ENCODE measurements around the gene ANKS1B.
"Not testable (repeated sequence)": the region's sequence is repeated elsewhere in the genome, so short reads cannot be mapped to it uniquely, and the experiment has no call there.

ANKS1B gene

GRCh38 chr12:99759444-99759843, 225.3 kb downstream of the ANKS1B start:
- Histone ChIP-seq H3K9ac (ENCODE audit: low read length) (no peak overlapping the region), H3K27me3 (ENCODE audit: control insufficient read depth, insufficient read depth, low read length) (no peaks in the 10 kb centered on the region), H3K4me1 (ENCODE audit: control insufficient read depth, insufficient read depth, low read length) (no peaks in the 10 kb centered on the region), H3K27ac (ENCODE audit: low read depth, low read length) (no peak overlapping the region), H3K36me3 (ENCODE audit: control insufficient read depth, insufficient read depth, low read length) (no peaks in the 10 kb centered on the region), H3K9me3 (ENCODE audit: control insufficient read depth, insufficient read depth, low read depth, low read length) (no peaks in the 10 kb centered on the region), H3K4me3 (ENCODE audit: low read depth, low read length) (no peak overlapping the region)

- H3K36me3 ChIP-seq (ENCODE audit: control insufficient read depth, insufficient read depth, low read length) = no peaks in the 10 kb centered on the region
- no peak overlapping the region for H3K27ac ChIP-seq (ENCODE audit: low read depth, low read length)
- H3K4me3 ChIP-seq (ENCODE audit: low read depth, low read length) = no peak overlapping the region
- H3K27me3 ChIP-seq (ENCODE audit: control insufficient read depth, insufficient read depth, low read length) = no peaks in the 10 kb centered on the region
- H3K4me1 ChIP-seq (ENCODE audit: control insufficient read depth, insufficient read depth, low read length) = no peaks in the 10 kb centered on the region
- H3K9ac ChIP-seq (ENCODE audit: low read length) = no peak overlapping the region
- H3K9me3 ChIP-seq (ENCODE audit: control insufficient read depth, insufficient read depth, low read depth, low read length) = no peaks in the 10 kb centered on the region
These were observed 225.7 kb downstream of the ANKS1B start for GRCh38 chr12:99758997-99759396.

GRCh38 chr12:99752740-99753139, 232.0 kb downstream of the ANKS1B start:
- H3K27me3 ChIP-seq (ENCODE audit: control insufficient read depth, insufficient read depth, low read length) = no peaks in the 10 kb centered on the region
- H3K27ac ChIP-seq (ENCODE audit: low read depth, low read length) = no peak overlapping the region
- no peaks in the 10 kb centered on the region for H3K9me3 ChIP-seq (ENCODE audit: control insufficient read depth, insufficient read depth, low read depth, low read length)
- no peak overlapping the region for H3K9ac ChIP-seq (ENCODE audit: low read length)
- H3K4me3 ChIP-seq (ENCODE audit: low read depth, low read length) = no peak overlapping the region
- no peaks in the 10 kb centered on the region for H3K4me1 ChIP-seq (ENCODE audit: control insufficient read depth, insufficient read depth, low read length)
- H3K36me3 ChIP-seq (ENCODE audit: control insufficient read depth, insufficient read depth, low read length) = no peaks in the 10 kb centered on the region

GRCh38 chr12:99746538-99746937, 238.2 kb downstream of the ANKS1B start:
- H3K9ac ChIP-seq (ENCODE audit: low read length) = no peak overlapping the region
- no peaks in the 10 kb centered on the region for H3K9me3 ChIP-seq (ENCODE audit: control insufficient read depth, insufficient read depth, low read depth, low read length)
- H3K4me3 ChIP-seq (ENCODE audit: low read depth, low read length) = no peak overlapping the region
- H3K4me1 ChIP-seq (ENCODE audit: control insufficient read depth, insufficient read depth, low read length) = no peaks in the 10 kb centered on the region
- no peaks in the 10 kb centered on the region for H3K27me3 ChIP-seq (ENCODE audit: control insufficient read depth, insufficient read depth, low read length)
- H3K27ac ChIP-seq (ENCODE audit: low read depth, low read length) = no peak overlapping the region
- no peaks in the 10 kb centered on the region for H3K36me3 ChIP-seq (ENCODE audit: control insufficient read depth, insufficient read depth, low read length)

GRCh38 chr12:99745895-99746294, 238.8 kb downstream of the ANKS1B start:
- Histone ChIP-seq H3K36me3 (ENCODE audit: control insufficient read depth, insufficient read depth, low read length) (no peaks in the 10 kb centered on the region), H3K4me1 (ENCODE audit: control insufficient read depth, insufficient read depth, low read length) (no peaks in the 10 kb centered on the region), H3K27ac (ENCODE audit: low read depth, low read length) (no peak overlapping the region), H3K4me3 (ENCODE audit: low read depth, low read length) (no peak overlapping the region), H3K9ac (ENCODE audit: low read length) (no peak overlapping the region), H3K9me3 (ENCODE audit: control insufficient read depth, insufficient read depth, low read depth, low read length) (no peaks in the 10 kb centered on the region), H3K27me3 (ENCODE audit: control insufficient read depth, insufficient read depth, low read length) (no peaks in the 10 kb centered on the region)

GRCh38 chr12:99745121-99745520, 239.6 kb downstream of the ANKS1B start:
- H3K4me3 ChIP-seq (ENCODE audit: low read depth, low read length) = no peak overlapping the region
- H3K27me3 ChIP-seq (ENCODE audit: control insufficient read depth, insufficient read depth, low read length) = no peaks in the 10 kb centered on the region
- H3K9ac ChIP-seq (ENCODE audit: low read length) = no peak overlapping the region
- no peaks in the 10 kb centered on the region for H3K36me3 ChIP-seq (ENCODE audit: control insufficient read depth, insufficient read depth, low read length)
- H3K27ac ChIP-seq (ENCODE audit: low read depth, low read length) = no peak overlapping the region
- no peaks in the 10 kb centered on the region for H3K9me3 ChIP-seq (ENCODE audit: control insufficient read depth, insufficient read depth, low read depth, low read length)
- H3K4me1 ChIP-seq (ENCODE audit: control insufficient read depth, insufficient read depth, low read length) = no peaks in the 10 kb centered on the region

GRCh38 chr12:99736760-99737269, 247.9 kb downstream of the ANKS1B start:
- Histone ChIP-seq H3K9ac (ENCODE audit: low read length) (no peak overlapping the region), H3K4me3 (ENCODE audit: low read depth, low read length) (no peak overlapping the region), H3K27me3 (ENCODE audit: control insufficient read depth, insufficient read depth, low read length) (no peaks in the 10 kb centered on the region), H3K27ac (ENCODE audit: low read depth, low read length) (no peak overlapping the region), H3K4me1 (ENCODE audit: control insufficient read depth, insufficient read depth, low read length) (no peaks in the 10 kb centered on the region), H3K9me3 (ENCODE audit: control insufficient read depth, insufficient read depth, low read depth, low read length) (no peaks in the 10 kb centered on the region), H3K36me3 (ENCODE audit: control insufficient read depth, insufficient read depth, low read length) (no peaks in the 10 kb centered on the region)

GRCh38 chr12:99732131-99732530, 252.6 kb downstream of the ANKS1B start:
- Histone ChIP-seq H3K4me1 (ENCODE audit: control insufficient read depth, insufficient read depth, low read length) (no peaks in the 10 kb centered on the region), H3K9me3 (ENCODE audit: control insufficient read depth, insufficient read depth, low read depth, low read length) (0 out of 2 replicates have a peak, but pooled peaks cover 3% of the 10 kb centered on the region), H3K36me3 (ENCODE audit: control insufficient read depth, insufficient read depth, low read length) (no peaks in the 10 kb centered on the region), H3K4me3 (ENCODE audit: low read depth, low read length) (no peak overlapping the region), H3K9ac (ENCODE audit: low read length) (no peak overlapping the region), H3K27ac (ENCODE audit: low read depth, low read length) (no peak overlapping the region), H3K27me3 (ENCODE audit: control insufficient read depth, insufficient read depth, low read length) (no peaks in the 10 kb centered on the region)

GRCh38 chr12:99722690-99723486, 261.8 kb downstream of the ANKS1B start:
- Histone ChIP-seq H3K4me1 (ENCODE audit: control insufficient read depth, insufficient read depth, low read length) (peaks cover 21% of the 10 kb centered on the region), H3K4me3 (ENCODE audit: low read depth, low read length) (peak overlapping the region; percentile 20; the same call in 1 of the 2 replicates), H3K9ac (ENCODE audit: low read length) (peak overlapping the region; percentile 48), H3K27ac (ENCODE audit: low read depth, low read length) (peak overlapping the region; percentile 75; the same call in 1 of the 2 replicates), H3K36me3 (ENCODE audit: control insufficient read depth, insufficient read depth, low read length) (no peaks in the 10 kb centered on the region), H3K9me3 (ENCODE audit: control insufficient read depth, insufficient read depth, low read depth, low read length) (peaks cover 14% of the 10 kb centered on the region), H3K27me3 (ENCODE audit: control insufficient read depth, insufficient read depth, low read length) (no peaks in the 10 kb centered on the region)

- Histone ChIP-seq H3K4me1 (ENCODE audit: control insufficient read depth, insufficient read depth, low read length) (peaks cover 21% of the 10 kb centered on the region), H3K9ac (ENCODE audit: low read length) (no peak overlapping the region), H3K36me3 (ENCODE audit: control insufficient read depth, insufficient read depth, low read length) (no peaks in the 10 kb centered on the region), H3K9me3 (ENCODE audit: control insufficient read depth, insufficient read depth, low read depth, low read length) (peaks cover 14% of the 10 kb centered on the region), H3K27ac (ENCODE audit: low read depth, low read length) (peak overlapping the region; percentile 63; the same call in 1 of the 2 replicates), H3K27me3 (ENCODE audit: control insufficient read depth, insufficient read depth, low read length) (no peaks in the 10 kb centered on the region), H3K4me3 (ENCODE audit: low read depth, low read length) (no peak overlapping the region)
These were observed 262.9 kb downstream of the ANKS1B start for GRCh38 chr12:99721715-99722275.

- not testable (repeated sequence) for H3K4me3 ChIP-seq (ENCODE audit: low read depth, low read length); H3K36me3 ChIP-seq (ENCODE audit: control insufficient read depth, insufficient read depth, low read length); H3K27me3 ChIP-seq (ENCODE audit: control insufficient read depth, insufficient read depth, low read length); H3K9ac ChIP-seq (ENCODE audit: low read length); H3K27ac ChIP-seq (ENCODE audit: low read depth, low read length)
- Histone ChIP-seq H3K4me1 (ENCODE audit: control insufficient read depth, insufficient read depth, low read length) (peaks cover 21% of the 10 kb centered on the region), H3K9me3 (ENCODE audit: control insufficient read depth, insufficient read depth, low read depth, low read length) (peaks cover 14% of the 10 kb centered on the region)
These were observed 264.7 kb downstream of the ANKS1B start for GRCh38 chr12:99720083-99720465.
